A673 (cell line): ENCODE data around the gene BLID. TPM values are rescaled to one million over a fixed set of nuclear protein-coding genes. Genes with fewer than 3 reads are reported as not detected.

Source experiments
- BruUV-seq: library from RNA; stranded (reverse); fragments of 400-500 nt; replicated peaks from 2 replicates; lab custom pipeline; 2021; lab: Mats Ljungman, UMichigan
- CTCF ChIA-PET: fragments of 300-600 bp; sonication (Branson Sonifier 250); formaldehyde crosslinking; loops from one replicate; lab custom pipeline; 2022; ENCODE audit warnings: antibody characterized with exemption; lab: Charles Lee
- POLR2A ChIA-PET: fragments of 300-600 bp; sonication (Branson Sonifier 250); formaldehyde crosslinking; loops from one replicate; lab custom pipeline; 2022; ENCODE audit warnings: antibody characterized with exemption; ENCODE audit not compliant: low non-redundant PET; lab: Charles Lee
- DNase-seq: peaks from one replicate; pipeline ENCODE4 v3.0.0-alpha.2; 2015; ENCODE audit warnings: low spot score
- H3K27ac ChIP-seq: fragments of 200-600 bp; sonication (generic); 2 replicates; pipeline ENCODE4 v1.5.1; 2016; ENCODE audit warnings: mixed run types, low read depth, mild to moderate bottlenecking, mixed read lengths, antibody characterized with exemption, low read length; ENCODE audit not compliant: poor library complexity, severe bottlenecking
- H3K27me3 ChIP-seq: fragments of 200-600 bp; sonication (generic); replicated peaks from 2 replicates; pipeline ENCODE4 v1.6.1; 2017; ENCODE audit warnings: mixed run types, low read depth, mild to moderate bottlenecking, mixed read lengths, antibody characterized with exemption, low read length; ENCODE audit not compliant: insufficient read depth, poor library complexity
- H3K36me3 ChIP-seq: fragments of 200-600 bp; sonication (generic); 2 replicates; pipeline ENCODE4 v1.6.1; 2016; ENCODE audit warnings: mixed run types, mild to moderate bottlenecking, mixed read lengths, antibody characterized with exemption, low read length; ENCODE audit not compliant: insufficient read depth, poor library complexity, severe bottlenecking
- H3K4me1 ChIP-seq: fragments of 200-600 bp; sonication (generic); 2 replicates; pipeline ENCODE4 v1.6.1; 2017; ENCODE audit warnings: mixed run types, mild to moderate bottlenecking, mixed read lengths, antibody characterized with exemption, low read length; ENCODE audit not compliant: insufficient read depth, poor library complexity, severe bottlenecking
- H3K4me3 ChIP-seq: fragments of 200-600 bp; sonication (generic); 2 replicates; pipeline ENCODE4 v1.5.1; 2016; ENCODE audit warnings: low read depth, mixed run types, mild to moderate bottlenecking, mixed read lengths, low read length; ENCODE audit not compliant: poor library complexity, severe bottlenecking
- H3K9me3 ChIP-seq: fragments of 200-600 bp; sonication (generic); 2 replicates; pipeline ENCODE4 v1.6.1; 2016; ENCODE audit warnings: mixed run types, low read depth, mild to moderate bottlenecking, mixed read lengths, antibody characterized with exemption, low read length; ENCODE audit not compliant: poor library complexity, severe bottlenecking
- CTCF ChIP-seq: fragments of 300-800, 200-600 bp; sonication (generic); conservative IDR thresholded peaks from 2 replicates; pipeline ENCODE4 v1.5.1; 2017; ENCODE audit warnings: low read depth, mild to moderate bottlenecking, antibody characterized with exemption, low read length, moderate library complexity, mixed read lengths
- EZH2 ChIP-seq: fragments of 200-600 bp; sonication (generic); IDR thresholded peaks from 2 replicates; pipeline ENCODE4 v1.6.1; 2017; ENCODE audit warnings: borderline replicate concordance, low read depth, mild to moderate bottlenecking, mixed read lengths, antibody characterized with exemption, low read length; ENCODE audit not compliant: poor library complexity, severe bottlenecking
- intact Hi-C: fragments of 100-400 bp; cut with micrococcal nuclease; formaldehyde crosslinking; loops from one replicate; pipeline ENCODE4 v1.10.0; 2022; ENCODE audit not compliant: unreplicated experiment
- total RNA-seq: library from RNA; stranded (reverse); gene quantifications from 2 replicates; pipeline ENCODE4 v1.2.3, GENCODE V29; 2021

BLID gene
- total RNA-seq, 1 experiment from 2014 or later: 0.82 TPM

- H3K9me3 ChIP-seq: no peaks in the 10 kb centered on the region
- BruUV-seq: no TSS peak
- ChIA-PET POLR2A (interaction anchor here (0.6 to 0.9 kb wide), 3 partner anchors 48 to 948 kb away, joined by 3 to 4 read pairs (median 3); no protein-coding TSS in a partner anchor), CTCF (interaction anchor here (0.6 to 3.7 kb wide), 9 partner anchors 58 to 559 kb away, joined by 3 to 23 read pairs (median 4); no protein-coding TSS in a partner anchor)
- peak overlapping the region; percentile 64 for H3K4me3 ChIP-seq
- H3K4me1 ChIP-seq: peaks cover 48% of the 10 kb centered on the region
- H3K36me3 ChIP-seq: no peaks in the 10 kb centered on the region
- DNase-seq: peak; percentile 93
- peak overlapping the region; percentile 78 for H3K27ac ChIP-seq
- intact Hi-C loops: loop anchor here (1.0 to 5.0 kb wide), 5 partner anchors 80 to 446 kb away; no protein-coding TSS in a partner anchor
- TF ChIP-seq CTCF: peak; percentile 88
- no peak for TF ChIP-seq EZH2
- H3K27me3 ChIP-seq: no peaks in the 10 kb centered on the region
Observed at GRCh38 chr11:122101625-122102291, 14.3 kb downstream of the BLID start.

- H3K27me3 ChIP-seq: no peaks in the 10 kb centered on the region
- BruUV-seq: TSS peak; percentile 72
Observed at GRCh38 chr11:122100756-122101080, 15.3 kb downstream of the BLID start.

More at GRCh38 chr11:122100756-122101080, 15.3 kb downstream of the BLID start:
- Histone ChIP-seq H3K4me1 (peaks cover 50% of the 10 kb centered on the region), H3K4me3 (peak overlapping the region; percentile 64), H3K36me3 (no peaks in the 10 kb centered on the region), H3K9me3 (no peaks in the 10 kb centered on the region), H3K27ac (peak overlapping the region; percentile 78)
- CTCF ChIA-PET: interaction anchor here (0.6 to 3.7 kb wide), 7 partner anchors 59 to 446 kb away, joined by 3 to 23 read pairs (median 6); no protein-coding TSS in a partner anchor
- DNase-seq: peak; percentile 68
- TF ChIP-seq EZH2: no peak
- no peak for TF ChIP-seq CTCF
- intact Hi-C loops: loop anchor here (1.0 to 5.0 kb wide), 4 partner anchors 79 to 318 kb away; no protein-coding TSS in a partner anchor
- POLR2A ChIA-PET: interaction anchor here (0.6 to 0.9 kb wide), 4 partner anchors 15 to 445 kb away, joined by 3 to 5 read pairs (median 4); partner anchors contain the start of gene BLID
